Measurements from ENCODE around the gene ATP13A2.

The ATP13A2 gene, protein sequence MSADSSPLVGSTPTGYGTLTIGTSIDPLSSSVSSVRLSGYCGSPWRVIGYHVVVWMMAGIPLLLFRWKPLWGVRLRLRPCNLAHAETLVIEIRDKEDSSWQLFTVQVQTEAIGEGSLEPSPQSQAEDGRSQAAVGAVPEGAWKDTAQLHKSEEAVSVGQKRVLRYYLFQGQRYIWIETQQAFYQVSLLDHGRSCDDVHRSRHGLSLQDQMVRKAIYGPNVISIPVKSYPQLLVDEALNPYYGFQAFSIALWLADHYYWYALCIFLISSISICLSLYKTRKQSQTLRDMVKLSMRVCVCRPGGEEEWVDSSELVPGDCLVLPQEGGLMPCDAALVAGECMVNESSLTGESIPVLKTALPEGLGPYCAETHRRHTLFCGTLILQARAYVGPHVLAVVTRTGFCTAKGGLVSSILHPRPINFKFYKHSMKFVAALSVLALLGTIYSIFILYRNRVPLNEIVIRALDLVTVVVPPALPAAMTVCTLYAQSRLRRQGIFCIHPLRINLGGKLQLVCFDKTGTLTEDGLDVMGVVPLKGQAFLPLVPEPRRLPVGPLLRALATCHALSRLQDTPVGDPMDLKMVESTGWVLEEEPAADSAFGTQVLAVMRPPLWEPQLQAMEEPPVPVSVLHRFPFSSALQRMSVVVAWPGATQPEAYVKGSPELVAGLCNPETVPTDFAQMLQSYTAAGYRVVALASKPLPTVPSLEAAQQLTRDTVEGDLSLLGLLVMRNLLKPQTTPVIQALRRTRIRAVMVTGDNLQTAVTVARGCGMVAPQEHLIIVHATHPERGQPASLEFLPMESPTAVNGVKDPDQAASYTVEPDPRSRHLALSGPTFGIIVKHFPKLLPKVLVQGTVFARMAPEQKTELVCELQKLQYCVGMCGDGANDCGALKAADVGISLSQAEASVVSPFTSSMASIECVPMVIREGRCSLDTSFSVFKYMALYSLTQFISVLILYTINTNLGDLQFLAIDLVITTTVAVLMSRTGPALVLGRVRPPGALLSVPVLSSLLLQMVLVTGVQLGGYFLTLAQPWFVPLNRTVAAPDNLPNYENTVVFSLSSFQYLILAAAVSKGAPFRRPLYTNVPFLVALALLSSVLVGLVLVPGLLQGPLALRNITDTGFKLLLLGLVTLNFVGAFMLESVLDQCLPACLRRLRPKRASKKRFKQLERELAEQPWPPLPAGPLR

DNA sequence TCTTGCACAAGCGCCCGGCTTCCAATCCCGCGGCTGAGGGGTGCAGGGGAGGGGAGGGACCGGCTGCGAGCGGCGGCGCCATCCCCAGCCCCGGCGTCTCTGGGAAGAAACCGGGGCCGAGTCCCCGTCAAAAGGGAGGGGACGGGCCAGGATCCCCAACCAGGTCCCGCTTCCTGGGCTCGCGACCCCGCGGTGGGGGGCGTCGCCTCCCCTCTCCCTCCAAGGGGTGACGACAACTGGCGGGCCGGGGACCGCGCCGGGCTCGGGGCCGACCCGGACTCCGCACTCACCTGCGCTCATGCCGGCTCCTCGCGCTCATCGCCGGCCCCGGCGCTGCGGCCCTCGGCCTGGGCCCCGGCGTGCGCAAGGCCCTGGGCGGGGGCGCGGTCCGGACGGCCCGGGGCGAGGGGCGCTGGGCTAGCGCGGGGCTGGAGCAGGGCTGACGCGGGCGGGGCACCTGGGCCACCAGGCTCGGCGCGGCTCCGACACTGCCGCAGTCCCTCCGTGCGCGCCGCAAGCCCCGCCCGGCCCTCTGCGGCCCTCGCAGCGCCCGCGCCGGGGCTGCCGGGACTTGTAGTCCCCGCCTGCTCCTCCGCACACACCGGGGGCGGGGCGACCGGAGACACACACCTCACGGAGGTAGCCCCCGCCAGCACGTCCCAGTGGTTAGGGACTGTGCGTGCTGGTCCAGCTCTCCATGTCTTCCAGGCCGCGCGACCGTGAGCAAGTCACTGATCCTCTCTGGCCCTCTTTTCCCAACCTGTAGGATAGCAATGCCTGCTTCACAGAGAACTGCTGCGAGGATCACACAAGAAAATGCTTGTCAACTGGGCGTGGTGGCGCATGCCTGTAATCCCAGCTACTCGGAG lies at the start of gene ATP13A2:
Gene ATP13A2 (minus strand): TSS at position 490 of the 869 bp plus-strand sequence. CDS start 190 bp downstream, at position 300.
- in situ Hi-C loops (cut with MboI; ENCODE audit: low sequenced_read_pairs) = no loop called here

DNA sequence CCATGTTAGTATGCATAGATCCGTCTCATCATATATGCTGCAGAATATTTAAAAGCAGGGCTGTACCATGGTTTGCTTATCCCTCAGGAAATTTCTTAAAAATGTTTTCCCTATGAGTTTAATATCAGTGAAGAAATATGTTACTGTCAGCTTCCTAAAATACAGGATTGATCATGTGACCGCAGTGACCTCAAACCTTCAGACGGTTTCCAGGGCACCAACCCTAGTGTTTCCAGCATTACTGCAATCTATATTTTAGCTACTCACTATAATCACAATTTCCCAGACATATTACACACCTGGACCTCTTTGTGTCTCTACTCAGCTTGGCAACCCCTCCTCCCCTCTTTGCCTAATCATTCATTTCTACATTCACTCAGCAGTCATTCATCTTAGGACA lies 49.8 kb upstream of the ATP13A2 start:
- in situ Hi-C loops (cut with MboI; ENCODE audit: low sequenced_read_pairs) = no loop called here

DNA sequence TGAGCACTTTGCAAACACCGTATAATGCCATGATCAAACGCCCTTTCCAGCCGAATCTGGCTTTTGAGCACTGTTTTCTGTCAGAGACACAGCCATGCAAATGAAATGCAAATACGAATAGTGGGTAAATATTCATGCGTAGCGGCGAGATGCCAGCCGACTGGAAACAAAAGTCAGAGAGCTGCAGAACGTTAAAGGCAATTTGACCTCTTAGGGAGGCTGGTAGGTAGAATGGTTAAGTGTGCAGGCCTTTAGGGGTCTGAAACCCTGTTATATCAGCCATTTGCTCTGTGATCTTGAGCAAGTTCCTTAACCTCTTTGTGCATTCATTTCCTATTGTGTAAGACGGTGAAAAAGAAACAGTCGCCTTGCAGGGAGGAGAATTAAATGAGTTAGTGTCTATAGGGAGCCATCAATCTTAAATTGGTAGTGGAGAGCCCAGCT lies 48.6 kb upstream of the ATP13A2 start:
- in situ Hi-C loops (cut with MboI; ENCODE audit: low sequenced_read_pairs) = no loop called here

DNA sequence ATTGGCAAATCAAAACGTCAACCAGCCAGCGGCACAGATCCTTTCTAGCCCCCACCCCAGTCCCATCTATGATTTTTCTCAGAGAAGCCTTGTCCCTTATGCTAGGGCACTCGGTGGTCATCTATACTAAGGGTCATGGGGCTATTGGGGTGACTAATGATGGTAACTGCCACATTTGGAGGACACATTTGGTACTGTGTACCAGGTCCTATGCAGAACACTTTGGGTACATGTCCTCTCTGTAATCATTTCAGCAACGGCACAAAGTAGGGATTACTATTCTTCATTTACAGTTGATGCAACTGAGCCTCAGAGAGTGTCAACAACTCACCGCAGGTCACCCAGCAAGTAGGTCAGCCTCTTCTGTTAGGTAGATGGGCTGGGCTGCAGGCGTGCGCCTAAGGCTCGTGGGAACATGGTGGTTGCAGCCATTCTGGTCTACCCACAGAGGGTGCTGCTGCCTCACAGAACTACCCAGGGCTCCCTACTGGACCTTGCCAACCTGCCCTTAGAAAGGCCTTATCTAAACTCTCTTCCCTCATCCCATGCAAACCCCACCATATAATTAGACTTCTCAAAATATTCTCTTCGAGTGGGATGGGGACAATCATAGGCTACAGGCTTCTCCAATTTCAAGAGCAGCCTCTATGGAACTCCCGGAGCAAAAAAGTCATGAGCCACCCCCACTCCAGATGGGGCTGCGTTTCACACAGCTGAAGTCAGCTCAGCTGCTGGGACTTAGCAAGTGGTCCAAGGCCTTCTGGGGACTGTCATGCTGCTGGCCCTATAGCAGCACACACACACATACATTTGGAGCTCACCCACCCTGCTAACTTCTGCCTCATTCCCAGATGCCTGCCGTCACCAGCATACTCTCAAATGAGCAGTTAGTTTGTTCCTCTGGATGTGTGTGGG lies 47.9 kb upstream of the ATP13A2 start:
- in situ Hi-C loops (cut with MboI; ENCODE audit: low sequenced_read_pairs) = no loop called here

DNA sequence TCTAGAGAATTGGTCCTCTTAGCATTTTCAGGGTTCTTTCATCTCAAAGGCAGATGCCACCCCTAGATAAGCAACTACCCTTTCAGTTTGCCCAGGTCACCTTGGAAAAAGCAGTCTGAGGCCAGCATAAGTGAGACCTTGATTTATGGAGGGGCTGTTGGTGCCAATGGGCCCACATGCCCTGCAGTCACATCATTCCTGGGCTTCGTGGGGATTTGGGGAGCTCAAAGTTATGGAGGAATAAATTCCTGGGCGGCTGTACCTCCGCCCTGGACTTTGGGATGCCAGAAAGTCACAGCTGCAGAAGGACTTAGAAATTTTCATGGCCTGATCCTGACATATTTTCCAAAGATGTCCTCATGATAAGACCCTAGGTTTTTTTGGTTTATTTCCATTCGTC lies 44.8 kb upstream of the ATP13A2 start:
- in situ Hi-C loops (cut with MboI; ENCODE audit: low sequenced_read_pairs) = no loop called here

DNA sequence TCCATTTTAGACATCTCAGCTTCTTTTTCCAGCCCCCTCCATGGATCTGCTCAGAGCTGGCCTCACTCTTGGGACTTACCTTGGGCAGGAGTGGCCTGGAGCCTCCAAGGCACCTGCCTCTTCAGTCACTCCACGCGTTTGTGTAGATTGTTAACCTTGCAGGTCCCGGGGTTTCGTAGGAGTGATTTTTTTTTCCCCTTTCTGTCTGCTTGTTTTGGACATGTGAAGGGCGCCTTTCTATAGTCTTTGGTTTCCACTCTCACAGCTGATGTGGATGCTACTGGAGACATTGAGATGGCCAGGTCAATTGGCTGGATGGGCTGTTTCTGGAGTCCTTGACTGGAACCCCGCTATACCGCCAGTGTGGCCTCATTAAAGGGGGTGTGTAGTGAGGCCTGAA lies 44.1 kb upstream of the ATP13A2 start:
- in situ Hi-C loops (cut with MboI; ENCODE audit: low sequenced_read_pairs) = no loop called here

DNA sequence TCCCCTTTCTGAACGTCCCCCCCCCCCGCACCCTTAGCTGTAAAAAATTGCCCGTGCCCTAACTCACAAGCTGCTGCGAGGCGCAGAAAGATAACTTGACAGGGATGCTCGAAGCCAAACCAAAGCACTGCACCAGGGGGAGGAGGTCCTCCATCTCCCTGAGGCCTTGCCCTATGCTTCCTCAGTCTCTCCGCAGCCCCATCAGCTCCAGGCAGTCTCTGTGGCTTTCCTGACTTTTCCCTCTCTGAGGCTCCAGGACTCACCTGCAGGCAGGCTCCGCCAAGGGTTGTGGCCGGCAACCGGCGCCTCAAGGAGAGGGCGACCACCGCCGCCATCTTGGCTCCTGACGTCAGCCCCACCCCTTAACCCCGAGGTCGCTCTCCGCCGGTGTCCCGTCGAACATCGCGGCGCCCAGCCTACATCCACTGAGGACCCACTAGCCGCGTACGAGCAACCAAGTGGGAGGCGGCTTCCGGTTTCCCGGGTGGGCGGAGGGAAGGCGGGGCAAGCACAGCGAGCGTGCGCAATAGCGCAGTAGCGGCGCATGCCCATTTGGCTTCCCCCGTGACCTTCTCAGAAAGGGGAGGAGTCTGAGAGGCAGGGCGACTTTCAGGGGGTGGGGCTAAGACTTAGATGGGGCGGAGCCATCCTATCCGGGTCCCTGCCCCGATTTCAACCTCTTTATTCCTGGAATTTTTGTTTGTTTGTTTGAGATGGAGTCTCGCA lies 42.1 kb upstream of the ATP13A2 start, which contains the start of gene SDHB:
Gene SDHB (minus strand): TSS at position 348 of the 726 bp plus-strand sequence. CDS start 13 bp downstream, at position 335.
- in situ Hi-C loops (cut with MboI; ENCODE audit: low sequenced_read_pairs) = no loop called here

DNA sequence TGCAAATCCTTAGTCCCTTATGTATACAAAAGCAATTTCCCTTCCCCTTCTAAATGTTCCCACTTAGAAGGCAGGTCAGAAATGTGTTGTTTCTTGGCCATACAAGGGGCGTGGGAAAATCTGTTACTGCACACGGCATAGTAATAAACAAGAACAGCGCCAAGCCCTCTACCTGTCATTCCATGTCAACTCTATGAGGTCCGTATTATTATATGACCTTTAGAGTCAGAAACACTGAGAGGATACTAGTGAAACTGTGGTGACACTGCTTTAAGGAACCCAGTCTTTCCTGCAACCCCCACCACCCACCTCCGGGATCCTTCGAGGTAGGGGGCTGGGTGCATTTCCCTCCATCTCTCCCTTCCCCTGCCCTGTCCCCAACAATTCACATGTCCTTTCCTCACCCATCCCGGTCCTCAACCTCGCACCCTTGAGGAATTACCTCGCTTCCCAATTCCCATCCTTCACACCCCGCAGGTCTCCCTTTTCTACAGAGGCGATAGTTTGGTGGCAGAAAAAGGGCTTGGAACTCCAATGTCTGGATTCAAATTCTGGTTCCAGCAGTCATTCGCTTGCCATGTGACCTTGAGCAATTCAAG lies 41.5 kb upstream of the ATP13A2 start:
- in situ Hi-C loops (cut with MboI; ENCODE audit: low sequenced_read_pairs) = no loop called here

DNA sequence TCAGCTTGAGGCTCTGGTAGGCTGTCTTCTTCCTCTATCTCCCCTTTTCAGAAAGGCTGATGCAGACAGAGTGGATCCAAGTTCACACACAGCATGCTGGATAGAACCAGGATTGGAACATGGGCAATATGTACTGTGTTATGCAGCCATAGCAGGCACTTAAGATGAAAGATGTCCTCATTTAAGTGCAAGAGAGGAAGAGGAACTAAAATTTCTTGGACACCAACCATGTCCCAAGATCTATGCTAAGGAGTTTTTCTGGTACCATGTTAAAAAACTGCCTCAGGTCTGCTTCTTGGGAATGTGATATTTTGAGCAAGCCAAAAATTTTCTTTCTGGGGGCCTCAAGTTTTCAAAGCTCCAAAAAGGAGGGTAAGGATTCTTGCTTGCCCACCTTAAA lies 40.9 kb upstream of the ATP13A2 start:
- in situ Hi-C loops (cut with MboI; ENCODE audit: low sequenced_read_pairs) = no loop called here

DNA sequence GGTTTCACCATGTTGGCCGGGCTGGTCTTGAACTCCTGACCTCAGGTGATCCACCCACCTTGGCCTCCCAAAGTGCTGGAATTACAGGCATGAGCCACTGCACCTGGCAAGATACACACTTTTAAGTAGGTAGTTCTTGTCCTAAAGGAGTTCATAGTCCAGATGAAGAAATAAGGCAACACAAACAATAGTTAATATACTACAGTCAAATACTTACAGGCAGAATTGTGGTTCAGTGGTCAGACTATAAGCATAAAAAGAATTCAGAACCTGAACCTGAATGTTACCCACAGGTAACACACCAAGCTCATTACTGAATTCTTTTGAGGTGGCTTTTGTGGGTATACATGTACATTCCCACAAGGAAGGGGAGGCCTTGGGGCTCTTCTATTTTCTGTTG lies 40.3 kb upstream of the ATP13A2 start:
- in situ Hi-C loops (cut with MboI; ENCODE audit: low sequenced_read_pairs) = no loop called here

DNA sequence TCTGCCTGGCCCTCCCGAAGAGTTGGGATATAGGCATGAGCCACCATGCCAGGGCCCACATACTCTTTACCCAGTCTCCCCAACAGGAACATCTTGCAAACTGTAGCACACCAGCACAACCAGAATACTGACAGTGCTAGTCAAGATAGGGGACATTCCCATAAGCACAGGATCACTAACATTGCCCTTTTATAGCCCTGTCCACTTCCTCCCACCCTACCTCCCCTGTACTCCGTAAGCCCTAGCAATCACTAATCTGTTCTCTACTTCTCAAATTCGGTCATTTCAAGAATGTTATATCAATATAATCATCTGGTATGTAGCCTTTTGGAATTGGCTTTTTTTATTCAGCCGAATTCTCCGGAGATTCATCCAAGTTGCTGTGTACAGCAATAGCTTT lies 36.2 kb upstream of the ATP13A2 start:
- in situ Hi-C loops (cut with MboI; ENCODE audit: low sequenced_read_pairs) = no loop called here

DNA sequence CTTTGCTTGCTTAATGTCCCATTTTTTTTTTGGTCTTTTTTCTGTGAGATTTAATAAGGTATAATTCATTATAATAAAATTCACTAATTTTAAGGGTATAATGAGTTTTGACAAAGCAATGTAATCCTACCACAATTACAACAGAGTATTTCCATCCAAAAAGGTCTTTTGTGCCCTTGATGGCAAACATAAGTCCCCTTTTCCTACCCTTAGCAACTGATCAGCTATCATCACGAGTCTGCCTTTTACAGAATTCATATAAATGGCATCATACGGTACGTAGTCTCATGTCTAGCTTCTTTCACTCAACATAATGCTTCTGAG lies 34.6 kb upstream of the ATP13A2 start:
- in situ Hi-C loops (cut with MboI; ENCODE audit: low sequenced_read_pairs) = no loop called here

DNA sequence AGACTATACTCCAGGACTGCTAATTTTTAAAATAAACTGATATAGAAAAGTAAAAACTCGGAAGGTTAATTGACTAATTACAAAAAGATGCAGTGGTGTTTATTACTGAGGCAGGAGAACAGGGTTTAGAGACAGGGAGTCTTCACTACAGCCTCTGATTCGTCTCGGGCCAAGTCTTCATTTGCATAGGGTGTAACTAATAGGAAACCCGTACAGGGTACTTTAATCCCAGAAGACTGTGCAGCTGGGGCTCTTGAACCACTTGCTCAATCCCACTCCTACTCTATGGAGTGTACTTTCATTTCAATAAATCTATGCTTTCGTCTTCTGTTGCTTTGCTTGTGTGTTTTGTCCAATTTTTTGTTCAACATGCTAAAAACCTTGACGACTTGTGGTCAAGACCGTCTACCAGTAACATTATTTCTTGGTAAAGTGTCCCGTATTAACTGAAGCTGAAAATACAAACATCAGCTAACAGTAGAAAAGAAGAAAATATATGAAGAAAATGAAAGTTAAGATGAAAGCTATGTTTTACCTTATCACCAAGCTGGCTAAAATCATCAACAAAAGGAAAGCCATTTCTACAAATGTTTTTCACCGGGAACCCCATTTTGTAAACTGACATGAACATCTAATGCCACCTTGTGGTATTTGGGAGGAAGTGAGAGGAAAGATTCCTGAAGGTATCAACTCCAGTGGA lies 34.1 kb upstream of the ATP13A2 start:
- in situ Hi-C loops (cut with MboI; ENCODE audit: low sequenced_read_pairs) = no loop called here

DNA sequence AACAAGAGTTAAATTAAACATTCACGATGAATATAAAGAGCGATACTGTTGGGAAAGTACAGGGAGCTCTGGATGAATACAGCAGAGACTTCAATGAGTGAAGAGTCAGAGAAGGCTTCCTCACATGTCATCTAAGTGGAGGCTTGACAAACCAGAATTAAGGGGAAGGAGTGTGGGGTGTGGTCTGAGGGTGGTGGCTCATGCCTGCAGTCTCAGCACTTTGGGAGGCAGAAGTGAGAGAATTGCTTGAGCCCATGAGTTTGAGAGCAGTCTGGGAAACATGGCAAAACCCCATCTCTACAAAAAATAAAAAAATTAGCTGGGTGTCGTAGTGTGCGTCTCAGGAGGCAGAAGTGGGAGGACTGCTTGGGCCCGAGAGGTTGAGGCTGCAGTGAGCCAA lies 33.4 kb upstream of the ATP13A2 start:
- in situ Hi-C loops (cut with MboI; ENCODE audit: low sequenced_read_pairs) = no loop called here

DNA sequence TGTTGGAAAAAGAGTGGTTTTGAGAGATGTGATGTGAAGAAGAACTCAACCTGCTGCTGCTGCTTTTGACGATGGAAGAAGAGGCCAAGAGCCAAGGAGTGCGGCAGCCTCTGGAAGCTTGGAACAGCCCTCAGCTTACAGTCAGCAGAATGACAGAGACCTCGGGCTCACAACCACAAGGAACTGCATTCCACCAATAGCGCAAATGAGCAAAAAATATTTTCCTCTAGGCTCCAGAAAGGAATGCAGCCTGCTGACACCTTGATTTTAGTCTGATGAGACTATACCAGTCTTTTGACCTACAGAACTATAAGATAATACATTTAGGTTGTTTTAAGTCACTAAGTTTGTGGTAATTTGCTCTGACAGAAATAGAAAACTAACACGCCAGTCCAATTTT lies 31.9 kb upstream of the ATP13A2 start:
- in situ Hi-C loops (cut with MboI; ENCODE audit: low sequenced_read_pairs) = no loop called here

DNA sequence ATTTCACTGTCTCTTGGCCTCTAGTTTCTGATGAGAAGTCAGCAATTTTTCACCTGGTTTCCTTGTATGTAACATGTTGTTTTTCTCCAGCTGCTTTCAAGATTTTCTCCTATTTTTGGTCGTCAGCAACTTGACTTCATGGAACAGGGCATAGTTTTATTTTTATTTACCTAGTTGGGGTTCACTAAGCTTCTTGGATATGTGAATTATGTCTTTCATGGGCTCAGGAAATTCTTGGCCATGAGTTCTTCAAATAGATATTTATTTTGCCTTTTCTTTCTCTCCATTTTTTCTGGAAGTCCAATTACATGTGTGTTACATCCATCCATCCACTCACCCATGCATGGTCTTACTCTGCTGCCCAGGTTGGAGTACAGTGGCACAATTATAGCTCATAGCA lies 28.4 kb upstream of the ATP13A2 start:
- in situ Hi-C loops (cut with MboI; ENCODE audit: low sequenced_read_pairs) = no loop called here

DNA sequence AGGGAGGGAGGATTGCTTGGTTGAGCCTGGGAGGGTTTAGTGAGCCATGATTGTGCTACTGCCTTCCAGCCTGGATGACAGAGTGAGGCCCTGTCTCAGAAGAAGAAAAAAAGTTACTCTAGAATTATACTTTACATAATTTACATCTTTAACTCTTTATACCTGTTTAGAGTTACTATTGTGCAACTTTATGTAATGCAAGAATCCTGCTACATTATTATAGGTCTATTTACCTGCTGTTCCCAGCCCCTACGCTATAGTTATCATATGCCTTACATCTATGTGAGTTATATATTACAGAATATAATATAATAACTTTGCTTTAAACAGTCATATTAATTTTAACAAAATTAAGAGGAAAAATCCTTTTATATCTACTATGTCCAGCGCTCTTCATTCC lies 27.8 kb upstream of the ATP13A2 start:
- in situ Hi-C loops (cut with MboI; ENCODE audit: low sequenced_read_pairs) = no loop called here

DNA sequence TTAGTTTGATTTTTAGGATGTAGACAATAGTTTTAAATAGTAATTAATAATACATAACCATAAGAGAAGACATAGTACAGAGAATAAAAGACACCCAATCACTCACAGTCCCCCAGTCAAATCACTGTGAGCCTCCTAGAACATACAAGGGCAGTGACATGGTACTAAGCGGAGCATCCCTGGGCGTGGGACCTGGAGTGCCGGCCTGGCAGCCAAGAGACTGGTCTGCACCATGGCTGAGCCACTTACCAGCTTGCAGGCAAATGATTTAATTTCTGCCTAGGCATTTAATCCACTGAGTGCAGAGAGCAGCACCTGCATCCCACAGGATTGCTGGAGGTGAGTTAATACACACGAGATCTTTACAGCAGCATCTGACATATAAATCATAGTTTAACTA lies 21.8 kb upstream of the ATP13A2 start:
- in situ Hi-C loops (cut with MboI; ENCODE audit: low sequenced_read_pairs) = no loop called here

Data from HL-60/S4 treated with phorbol 12-myristate 13-acetate at 8.2 ng/mL for 4 days and 3 days (cell line).